ENCODE measurements around the gene PIH1D1. TPM values are rescaled to one million over a fixed set of nuclear protein-coding genes. Genes with fewer than 3 reads are reported as not detected.

The PIH1D1 gene
- total and polyA plus RNA-seq, 10 of the 15 experiments (the other 5 are each of a cell fraction or from before 2014, with no cell fraction given) = 16.1 to 153 (median 106) TPM

DNA sequence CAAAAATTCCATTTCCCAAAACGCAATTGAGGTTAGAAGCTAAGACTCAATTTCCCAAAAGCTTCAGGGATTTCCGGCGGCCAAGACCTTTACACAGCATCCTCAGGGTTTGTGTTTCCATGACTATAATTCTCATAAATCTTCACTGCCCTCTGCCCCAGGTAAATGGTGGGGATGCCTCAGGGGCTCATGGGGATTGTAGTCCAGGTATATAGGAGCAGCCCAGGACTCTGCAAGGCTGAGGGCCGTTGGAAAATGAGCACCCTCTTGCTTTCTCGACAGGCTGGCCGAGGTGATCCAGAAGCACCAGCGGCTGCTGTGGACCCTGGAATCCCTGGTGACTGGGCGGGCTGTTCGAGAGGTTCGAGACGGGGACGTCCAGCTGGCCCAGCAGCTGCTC is 7.8 kb upstream of the PIH1D1 start:
- Histone ChIP-seq H3K36me3 (ENCODE audit: control insufficient read depth in 2 of 2, insufficient read depth in 2 of 2, low read length in 1 of 2) (peaks cover 0 to 5% of the 10 kb centered on the region in 2 experiments), H3K9me3 (replicated peaks; ENCODE audit: control insufficient read depth, insufficient read depth, low read length) (no peaks in the 10 kb centered on the region), H2AFZ (ENCODE audit: control insufficient read depth, low read depth, low read length) (no peak overlapping the region), H3K27ac (ENCODE audit: control insufficient read depth, insufficient read depth) (no peak overlapping the region), H3K4me2 (ENCODE audit: control insufficient read depth, insufficient read depth) (no peak overlapping the region), H3K9ac (ENCODE audit: control insufficient read depth, insufficient read depth, low read length) (no peak overlapping the region), H3K4me3 (no peak overlapping the region), H3K79me2 (ENCODE audit: control insufficient read depth, insufficient read depth, low read length) (peaks cover 5% of the 10 kb centered on the region), H4K20me1 (ENCODE audit: control insufficient read depth, insufficient read depth) (no peaks in the 10 kb centered on the region), H3K27me3 (replicated peaks in 1 of 2; ENCODE audit: control insufficient read depth in 2 of 2, insufficient read depth in 2 of 2, low read length in 1 of 2) (no peaks in the 10 kb centered on the region), H3K4me1 (ENCODE audit: control insufficient read depth, insufficient read depth, low read length) (peaks cover 22% of the 10 kb centered on the region)
- ChIA-PET RAD21 (ENCODE audit: unreplicated experiment) (no interaction called here), POLR2A (interaction anchor here (0.6 to 2.7 kb wide), 3 partner anchors 11 to 408 kb away, joined by 3 to 15 read pairs (median 4); partner anchors contain the start of gene PNKP), CTCF (interaction anchor here (1.4 to 4.9 kb wide), 3 partner anchors 10 to 111 kb away, joined by 4 to 31 read pairs (median 20); partner anchors contain the start of gene FLT3LG), SMC1A (ENCODE audit: uncharacterized antibody, unreplicated experiment) (interaction anchor here (9.0 kb wide), 1 partner anchor 10 kb away, joined by 53 read pairs; no protein-coding TSS in a partner anchor)
- BruUV-seq (replicated peaks) = no TSS peak
- intact Hi-C loops (cut with micrococcal nuclease; ENCODE audit: unreplicated experiment) = no loop called here
- FAIRE-seq (no peak), ATAC-seq (0 out of 3 replicates have a peak, but pooled peaks have one; percentile 28), DNase-seq (ENCODE audit: low read depth, low spot score) (no peak)
- in situ Hi-C loops (cut with MboI) = no loop called here
- TF ChIP-seq HCFC1 (IDR thresholded peaks at IDR 0.05; ENCODE audit: low read length) = peak; percentile 42; the same call in 1 of the 2 replicates
- TF ChIP-seq SIX5 (IDR thresholded peaks at IDR 0.05; ENCODE audit: low read depth, low read length, severe bottlenecking) = peak; percentile 40
- TF ChIP-seq YY1 (IDR thresholded peaks at IDR 0.05; ENCODE audit: low read depth, low read length) = peak; percentile 51; the same call in 1 of the 2 replicates
- TF ChIP-seq, protein P1, sequence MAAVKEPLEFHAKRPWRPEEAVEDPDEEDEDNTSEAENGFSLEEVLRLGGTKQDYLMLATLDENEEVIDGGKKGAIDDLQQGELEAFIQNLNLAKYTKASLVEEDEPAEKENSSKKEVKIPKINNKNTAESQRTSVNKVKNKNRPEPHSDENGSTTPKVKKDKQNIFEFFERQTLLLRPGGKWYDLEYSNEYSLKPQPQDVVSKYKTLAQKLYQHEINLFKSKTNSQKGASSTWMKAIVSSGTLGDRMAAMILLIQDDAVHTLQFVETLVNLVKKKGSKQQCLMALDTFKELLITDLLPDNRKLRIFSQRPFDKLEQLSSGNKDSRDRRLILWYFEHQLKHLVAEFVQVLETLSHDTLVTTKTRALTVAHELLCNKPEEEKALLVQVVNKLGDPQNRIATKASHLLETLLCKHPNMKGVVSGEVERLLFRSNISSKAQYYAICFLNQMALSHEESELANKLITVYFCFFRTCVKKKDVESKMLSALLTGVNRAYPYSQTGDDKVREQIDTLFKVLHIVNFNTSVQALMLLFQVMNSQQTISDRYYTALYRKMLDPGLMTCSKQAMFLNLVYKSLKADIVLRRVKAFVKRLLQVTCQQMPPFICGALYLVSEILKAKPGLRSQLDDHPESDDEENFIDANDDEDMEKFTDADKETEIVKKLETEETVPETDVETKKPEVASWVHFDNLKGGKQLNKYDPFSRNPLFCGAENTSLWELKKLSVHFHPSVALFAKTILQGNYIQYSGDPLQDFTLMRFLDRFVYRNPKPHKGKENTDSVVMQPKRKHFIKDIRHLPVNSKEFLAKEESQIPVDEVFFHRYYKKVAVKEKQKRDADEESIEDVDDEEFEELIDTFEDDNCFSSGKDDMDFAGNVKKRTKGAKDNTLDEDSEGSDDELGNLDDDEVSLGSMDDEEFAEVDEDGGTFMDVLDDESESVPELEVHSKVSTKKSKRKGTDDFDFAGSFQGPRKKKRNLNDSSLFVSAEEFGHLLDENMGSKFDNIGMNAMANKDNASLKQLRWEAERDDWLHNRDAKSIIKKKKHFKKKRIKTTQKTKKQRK (IDR thresholded peaks at IDR 0.05; ENCODE audit: low read depth, low read length) = no peak
- WGBS (ENCODE audit: insufficient coverage, insufficient replicate concordance, low lambda C conversion rate, missing lambda C conversion rate) = 92% methylated on average over 12 of the region's 12 CpGs
